MCF 10A (cell line): Measurements from ENCODE around the gene RFX1. TPM values are rescaled to one million over a fixed set of nuclear protein-coding genes. Genes with fewer than 3 reads are reported as not detected.

ENCODE experiments used
- BruUV-seq: library from RNA; stranded (reverse); fragments of 400-500 nt; replicated peaks from 2 replicates; lab custom pipeline; 2021; lab: Mats Ljungman, UMichigan
- CTCF ChIA-PET: fragments of 300-600 bp; sonication (Branson Sonifier 250); formaldehyde crosslinking; extraction: SDS; loops from one replicate; lab custom pipeline; 2021; ENCODE audit warnings: antibody characterized with exemption, inconsistent platforms; lab: Yijun Ruan, JAX
- POLR2A ChIA-PET: fragments of 300-600, 350-650 bp; sonication (Branson Sonifier 250); formaldehyde crosslinking; extraction: SDS; loops from one replicate; lab custom pipeline; 2020; ENCODE audit warnings: antibody characterized with exemption, inconsistent platforms; lab: Yijun Ruan, JAX
- DNase-seq: peaks from one replicate; pipeline ENCODE4 v3.0.0-alpha.2; 2018; ENCODE audit not compliant: unreplicated experiment
- H3K27ac Mint-ChIP-seq: one replicate; pipeline ENCODE4 v1.8.0; 2022; ENCODE audit warnings: mild to moderate bottlenecking, low read depth, mixed read lengths; ENCODE audit not compliant: unreplicated experiment
- H3K27me3 Mint-ChIP-seq: one replicate; pipeline ENCODE4 v1.8.0; 2022; ENCODE audit warnings: mixed read lengths; ENCODE audit not compliant: insufficient read depth, unreplicated experiment
- H3K36me3 Mint-ChIP-seq: one replicate; pipeline ENCODE4 v1.8.0; 2022; ENCODE audit warnings: mild to moderate bottlenecking, moderate library complexity, mixed read lengths; ENCODE audit not compliant: insufficient read depth, unreplicated experiment
- H3K4me1 Mint-ChIP-seq: one replicate; pipeline ENCODE4 v1.8.0; 2022; ENCODE audit warnings: mixed read lengths; ENCODE audit not compliant: insufficient read depth, unreplicated experiment
- H3K4me3 Mint-ChIP-seq: one replicate; pipeline ENCODE4 v1.8.0; 2022; ENCODE audit warnings: mild to moderate bottlenecking, moderate library complexity, mixed read lengths; ENCODE audit not compliant: unreplicated experiment
- H3K9me3 Mint-ChIP-seq: one replicate; pipeline ENCODE4 v1.8.0; 2022; ENCODE audit warnings: mixed read lengths; ENCODE audit not compliant: unreplicated experiment
- intact Hi-C: fragments of 100-400 bp; cut with micrococcal nuclease; formaldehyde crosslinking; loops from 2 replicates; pipeline ENCODE4 v1.14.1; 2022
- total RNA-seq: library from RNA; stranded (reverse); gene quantifications from 2 replicates; pipeline ENCODE4 v1.2.3, GENCODE V29; 2022
- TF ChIP-seq, protein P1 (sequence below): fragments of 200-600 bp; IDR thresholded peaks from one replicate; pipeline ENCODE4 v1.8.0; 2022; ENCODE audit warnings: antibody characterized with exemption, mild to moderate bottlenecking; ENCODE audit not compliant: unreplicated experiment

The RFX1 gene
- total RNA-seq, 1 experiment from 2014 or later: 16.8 TPM

DNA sequence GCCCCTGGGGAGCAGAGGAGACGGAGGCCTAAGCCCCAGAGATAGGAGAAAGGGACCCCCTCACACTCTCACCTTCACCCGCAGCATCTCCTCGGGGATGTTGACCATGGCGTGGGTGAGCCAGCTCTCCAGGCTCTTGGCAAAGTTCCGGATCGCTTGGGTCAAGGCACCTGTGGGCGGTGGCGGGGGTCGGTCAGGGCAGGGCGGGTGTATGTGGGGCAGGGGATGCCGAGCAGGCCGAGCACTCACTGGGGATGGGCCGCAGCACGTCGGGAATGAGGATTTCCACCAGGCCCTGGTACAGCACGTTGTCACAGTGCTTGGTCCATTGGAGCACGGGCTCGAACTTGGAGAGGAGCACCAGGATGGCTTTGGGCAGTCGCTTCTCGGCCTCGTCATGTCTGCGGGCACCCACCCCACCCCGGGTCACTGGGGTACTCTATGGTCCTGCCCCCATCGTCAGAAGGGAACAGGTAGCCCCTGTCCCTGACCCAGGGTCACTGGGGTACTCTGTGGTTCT, 40.7 kb downstream of the RFX1 start:
- peaks cover 49% of the 10 kb centered on the region for H3K36me3 Mint-ChIP-seq
- BruUV-seq: no TSS peak
- no peak for DNase-seq
- H3K27me3 Mint-ChIP-seq: no peaks in the 10 kb centered on the region
- no peaks in the 10 kb centered on the region for H3K4me1 Mint-ChIP-seq
- H3K27ac Mint-ChIP-seq: no peak overlapping the region
- ChIA-PET CTCF (no interaction called here), POLR2A (no interaction called here)
- no peak overlapping the region for H3K4me3 Mint-ChIP-seq
- TF ChIP-seq, protein P1, sequence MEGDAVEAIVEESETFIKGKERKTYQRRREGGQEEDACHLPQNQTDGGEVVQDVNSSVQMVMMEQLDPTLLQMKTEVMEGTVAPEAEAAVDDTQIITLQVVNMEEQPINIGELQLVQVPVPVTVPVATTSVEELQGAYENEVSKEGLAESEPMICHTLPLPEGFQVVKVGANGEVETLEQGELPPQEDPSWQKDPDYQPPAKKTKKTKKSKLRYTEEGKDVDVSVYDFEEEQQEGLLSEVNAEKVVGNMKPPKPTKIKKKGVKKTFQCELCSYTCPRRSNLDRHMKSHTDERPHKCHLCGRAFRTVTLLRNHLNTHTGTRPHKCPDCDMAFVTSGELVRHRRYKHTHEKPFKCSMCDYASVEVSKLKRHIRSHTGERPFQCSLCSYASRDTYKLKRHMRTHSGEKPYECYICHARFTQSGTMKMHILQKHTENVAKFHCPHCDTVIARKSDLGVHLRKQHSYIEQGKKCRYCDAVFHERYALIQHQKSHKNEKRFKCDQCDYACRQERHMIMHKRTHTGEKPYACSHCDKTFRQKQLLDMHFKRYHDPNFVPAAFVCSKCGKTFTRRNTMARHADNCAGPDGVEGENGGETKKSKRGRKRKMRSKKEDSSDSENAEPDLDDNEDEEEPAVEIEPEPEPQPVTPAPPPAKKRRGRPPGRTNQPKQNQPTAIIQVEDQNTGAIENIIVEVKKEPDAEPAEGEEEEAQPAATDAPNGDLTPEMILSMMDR: no peak
- intact Hi-C loops: no loop called here
- no peaks in the 10 kb centered on the region for H3K9me3 Mint-ChIP-seq

DNA sequence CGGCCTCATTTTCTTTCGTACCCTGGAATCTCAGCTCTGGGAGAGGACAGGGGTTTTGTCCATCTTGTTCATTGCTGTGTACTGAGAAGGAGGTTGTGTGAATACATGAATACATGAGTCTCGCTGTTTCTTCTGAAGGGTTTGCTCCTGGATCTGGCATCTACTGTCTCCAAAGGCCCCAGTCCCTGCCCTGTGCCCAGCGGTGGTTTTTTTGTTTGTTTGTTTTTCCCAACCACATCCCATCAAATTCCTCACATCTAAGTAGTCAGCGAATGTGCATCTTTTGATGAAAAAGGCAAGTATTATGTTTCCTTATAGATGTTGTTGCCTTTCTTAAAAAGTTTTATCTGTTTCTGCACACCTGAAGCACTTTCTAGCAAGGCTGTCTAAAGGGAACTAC, 41.3 kb downstream of the RFX1 start:
- Mint-ChIP-seq H3K9me3 (no peaks in the 10 kb centered on the region), H3K36me3 (peaks cover 54% of the 10 kb centered on the region), H3K27me3 (no peaks in the 10 kb centered on the region), H3K4me1 (no peaks in the 10 kb centered on the region), H3K4me3 (no peak overlapping the region), H3K27ac (no peak overlapping the region)
- peak; percentile 53 for DNase-seq
- intact Hi-C loops: no loop called here
- TF ChIP-seq, protein P1: no peak
- CTCF ChIA-PET: no interaction called here
- BruUV-seq: no TSS peak
- POLR2A ChIA-PET: no interaction called here

DNA sequence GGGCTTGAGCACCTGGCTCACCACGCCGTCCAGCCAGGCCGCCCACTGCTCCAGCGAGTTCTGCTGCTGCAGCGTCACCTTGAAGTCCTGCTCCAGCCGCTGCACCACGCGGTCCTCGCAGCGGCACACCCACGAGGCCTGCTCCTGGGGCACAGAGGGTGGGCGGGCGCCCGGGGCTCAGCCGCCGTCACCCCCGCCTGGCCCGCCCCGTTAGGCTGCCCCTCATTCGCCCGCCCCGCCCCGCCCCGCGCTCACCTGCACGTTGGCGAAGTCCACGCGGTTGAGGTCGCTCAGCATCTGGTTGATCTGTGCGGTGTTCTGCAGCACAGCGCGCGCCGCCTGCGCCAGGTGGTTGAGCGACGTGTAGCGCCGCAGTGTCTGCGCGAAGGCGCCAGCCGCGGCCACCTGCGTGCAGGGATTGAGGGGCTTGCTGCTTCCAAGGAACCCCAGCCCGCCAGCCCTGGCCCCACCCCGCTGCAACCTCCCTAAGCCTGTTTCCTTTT, 42.5 kb downstream of the RFX1 start:
- Mint-ChIP-seq H3K27me3 (no peaks in the 10 kb centered on the region), H3K4me3 (no peak overlapping the region), H3K36me3 (peaks cover 57% of the 10 kb centered on the region), H3K4me1 (no peaks in the 10 kb centered on the region), H3K27ac (no peak overlapping the region), H3K9me3 (no peaks in the 10 kb centered on the region)
- no peak for DNase-seq
- POLR2A ChIA-PET: no interaction called here
- CTCF ChIA-PET: no interaction called here
- BruUV-seq: no TSS peak
- TF ChIP-seq, protein P1: no peak
- intact Hi-C loops: no loop called here

DNA sequence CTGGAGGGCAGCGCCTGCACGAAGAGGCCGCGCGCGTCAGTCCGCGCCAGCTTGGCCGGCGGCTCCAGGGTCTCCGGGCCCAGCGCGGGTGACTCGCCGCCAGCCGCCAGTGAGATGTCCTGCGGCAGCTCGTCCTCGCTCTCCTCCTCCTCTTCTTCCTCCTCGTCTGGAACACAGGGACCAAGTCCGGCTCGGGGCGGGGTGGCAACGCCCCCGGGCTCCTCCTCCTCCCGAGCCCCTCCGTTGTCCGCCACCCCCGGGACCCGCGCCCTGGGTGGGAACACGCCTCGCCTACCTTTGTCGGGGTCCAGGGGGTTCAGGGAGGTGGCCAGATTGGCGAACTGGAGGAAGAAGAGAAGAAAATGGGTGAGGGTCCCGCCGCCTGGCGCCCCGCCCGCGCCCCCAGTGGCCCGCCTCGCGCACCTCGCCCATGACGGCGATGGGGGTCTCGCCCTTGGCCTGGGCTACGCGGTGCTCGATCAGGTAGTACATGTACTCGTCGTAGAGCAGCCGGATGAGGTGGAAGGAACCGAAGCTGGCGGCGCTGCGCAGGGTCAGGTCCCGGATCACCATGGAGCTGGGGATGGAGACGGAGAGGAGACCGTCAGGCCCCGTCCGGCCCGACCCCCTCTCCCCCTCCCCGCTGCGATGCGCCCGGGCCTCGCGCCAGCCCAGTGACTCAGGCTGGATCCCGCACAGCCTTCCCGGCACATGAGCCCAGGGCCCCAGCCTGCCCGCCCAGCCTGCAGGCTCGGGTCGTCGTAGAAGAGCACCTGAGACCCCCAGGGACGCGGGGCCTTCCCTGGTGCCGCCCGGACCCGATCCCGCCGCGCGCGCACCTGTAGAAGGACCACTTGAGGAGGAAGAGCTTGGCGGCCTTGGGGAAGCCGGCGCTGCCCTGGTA, 43.2 kb downstream of the RFX1 start:
- H3K27me3 Mint-ChIP-seq: no peaks in the 10 kb centered on the region
- no peaks in the 10 kb centered on the region for H3K9me3 Mint-ChIP-seq
- DNase-seq: no peak
- TF ChIP-seq, protein P1: no peak
- intact Hi-C loops: no loop called here
- CTCF ChIA-PET: no interaction called here
- POLR2A ChIA-PET: interaction anchor here (0.5 kb wide), 1 partner anchor 23 kb away, joined by 4 read pairs; no protein-coding TSS in a partner anchor
- H3K4me3 Mint-ChIP-seq: no peak overlapping the region
- peaks cover 56% of the 10 kb centered on the region for H3K36me3 Mint-ChIP-seq
- H3K27ac Mint-ChIP-seq: no peak overlapping the region
- BruUV-seq: no TSS peak
- no peaks in the 10 kb centered on the region for H3K4me1 Mint-ChIP-seq
